HT1080 (cell line): ENCODE results near the gene SRGAP3. TPM values are rescaled to one million over a fixed set of nuclear protein-coding genes. Genes with fewer than 3 reads are reported as not detected.

Source experiments
- DNase-seq: peaks from one replicate; pipeline ENCODE4 v3.0.0-alpha.2; 2015; ENCODE audit warnings: low read depth
- total RNA-seq: library from RNA; depleted of rRNA; stranded (reverse); fragments of >200 nt; shearing (Covaris generic); gene quantifications from 2 replicates; pipeline ENCODE4 v1.2.3, GENCODE V29; 2014

Gene SRGAP3
- total RNA-seq, 1 experiment from 2014 or later: 0.69 TPM

- DNase-seq: no peak
Observed at GRCh38 chr3:9022305-9023225, 226.9 kb downstream of the SRGAP3 start.

DNA sequence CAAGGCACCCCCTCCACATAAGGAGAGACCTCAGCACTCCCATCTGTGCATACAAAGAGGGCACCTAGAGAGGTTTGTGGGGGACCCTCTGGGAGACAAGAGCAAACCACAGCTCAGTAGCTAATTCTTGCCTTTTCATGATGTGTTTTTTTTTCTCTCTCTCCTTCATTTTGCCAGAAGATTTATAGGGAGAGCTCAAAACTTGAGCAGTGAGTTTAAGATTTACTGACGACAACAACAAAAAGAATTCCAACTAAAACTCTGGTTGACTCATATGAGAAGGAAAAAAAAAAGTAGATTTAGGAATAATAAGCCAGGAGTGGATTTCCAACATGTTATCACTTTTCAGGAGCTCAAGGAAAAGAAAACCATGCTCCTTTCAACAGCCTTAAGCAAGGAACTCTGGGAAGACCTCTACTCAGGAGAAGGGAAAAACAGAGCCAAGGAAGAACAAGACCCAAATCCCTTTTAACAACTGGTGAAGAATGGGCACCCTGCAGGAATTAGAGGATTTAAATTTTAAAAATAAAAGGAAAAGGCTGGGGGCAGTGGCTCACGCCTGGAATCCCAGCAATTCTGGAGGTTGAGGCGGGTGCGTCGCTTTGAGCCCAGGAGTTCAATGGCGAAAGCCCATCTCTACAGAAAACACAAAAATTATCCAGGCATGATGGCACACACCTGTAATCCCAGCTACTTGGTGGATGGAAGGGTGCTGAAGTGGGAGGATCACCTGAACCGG lies 228.0 kb downstream of the SRGAP3 start:
- DNase-seq: no peak

- DNase-seq: no peak
Observed at GRCh38 chr3:9020426-9020825, 229.0 kb downstream of the SRGAP3 start.

DNA sequence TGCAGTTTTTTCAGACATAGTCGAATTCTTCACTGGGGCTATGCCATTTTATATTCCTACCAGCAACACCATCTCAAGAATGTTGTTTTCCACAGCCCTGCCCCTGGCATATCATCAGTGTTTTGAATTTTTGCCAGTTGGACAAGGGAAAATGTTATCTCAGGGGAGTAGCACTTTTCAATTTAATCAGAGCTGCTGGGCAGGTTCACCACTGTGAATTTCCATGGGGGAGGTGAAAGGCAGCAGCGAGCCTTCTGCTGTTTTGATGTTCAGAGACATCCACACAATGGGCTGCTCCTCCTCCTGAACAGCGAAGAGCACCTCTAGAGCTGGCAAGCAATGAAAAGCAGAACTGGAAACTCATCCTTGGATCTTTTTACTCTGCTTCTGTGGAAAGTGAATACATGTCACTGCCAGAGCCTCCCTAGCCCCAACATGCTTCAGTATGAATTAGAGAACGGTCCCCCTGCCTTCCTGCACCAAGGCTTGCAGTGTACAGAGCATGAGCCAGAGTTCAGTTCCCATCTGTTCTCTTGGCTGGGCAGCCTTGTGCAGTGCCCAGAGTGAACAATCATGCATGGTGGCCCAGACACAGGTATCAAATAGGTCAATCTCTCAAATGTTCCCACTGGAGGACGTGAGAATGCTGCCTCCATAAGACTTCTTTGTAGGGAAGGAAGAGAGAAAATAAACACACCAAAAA lies 230.0 kb downstream of the SRGAP3 start:
- no peak for DNase-seq

DNA sequence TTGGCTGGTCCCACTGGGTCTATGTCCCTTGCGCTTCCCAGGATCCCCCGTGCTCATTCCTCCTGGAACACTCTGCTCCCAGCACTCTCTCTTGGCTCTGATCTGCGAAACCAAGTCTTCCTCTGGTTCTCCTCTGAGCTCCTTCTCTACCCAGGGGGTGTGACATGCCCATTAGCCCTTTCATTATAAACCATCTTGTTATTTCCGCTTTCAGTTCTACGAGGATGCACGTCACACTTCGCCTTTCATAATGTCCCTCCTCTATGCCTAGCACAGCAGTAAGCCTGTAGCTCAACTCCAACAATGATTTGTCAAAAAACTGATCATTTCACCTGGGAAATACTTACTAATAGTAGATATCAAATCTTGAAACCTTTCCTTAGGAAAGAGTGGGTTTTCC lies 234.2 kb downstream of the SRGAP3 start:
- no peak for DNase-seq

GRCh38 chr3:9013782-9014563 lies 235.5 kb downstream of the SRGAP3 start:
- DNase-seq: peak; percentile 28

DNA sequence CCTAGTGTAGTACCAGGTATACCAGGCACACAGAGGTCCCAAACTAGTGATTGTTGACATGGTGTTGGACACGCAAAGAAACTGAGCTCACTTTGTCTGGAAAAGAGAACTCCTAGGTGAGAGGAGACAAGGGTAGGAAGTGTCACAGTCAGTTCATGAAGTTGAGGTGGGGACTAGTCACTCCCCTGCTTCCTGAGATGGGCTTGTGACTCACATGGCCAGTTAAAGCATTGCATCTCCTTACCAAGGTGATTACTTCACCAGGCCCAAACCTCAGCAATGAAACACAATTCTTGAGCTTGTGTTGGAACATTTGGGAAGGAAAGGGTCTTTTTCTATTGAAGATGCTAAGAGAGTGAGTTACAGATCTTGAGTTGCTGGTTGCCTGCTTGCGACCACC lies 236.9 kb downstream of the SRGAP3 start:
- DNase-seq: no peak

GRCh38 chr3:9009976-9010545 lies 239.4 kb downstream of the SRGAP3 start:
- DNase-seq: no peak

DNA sequence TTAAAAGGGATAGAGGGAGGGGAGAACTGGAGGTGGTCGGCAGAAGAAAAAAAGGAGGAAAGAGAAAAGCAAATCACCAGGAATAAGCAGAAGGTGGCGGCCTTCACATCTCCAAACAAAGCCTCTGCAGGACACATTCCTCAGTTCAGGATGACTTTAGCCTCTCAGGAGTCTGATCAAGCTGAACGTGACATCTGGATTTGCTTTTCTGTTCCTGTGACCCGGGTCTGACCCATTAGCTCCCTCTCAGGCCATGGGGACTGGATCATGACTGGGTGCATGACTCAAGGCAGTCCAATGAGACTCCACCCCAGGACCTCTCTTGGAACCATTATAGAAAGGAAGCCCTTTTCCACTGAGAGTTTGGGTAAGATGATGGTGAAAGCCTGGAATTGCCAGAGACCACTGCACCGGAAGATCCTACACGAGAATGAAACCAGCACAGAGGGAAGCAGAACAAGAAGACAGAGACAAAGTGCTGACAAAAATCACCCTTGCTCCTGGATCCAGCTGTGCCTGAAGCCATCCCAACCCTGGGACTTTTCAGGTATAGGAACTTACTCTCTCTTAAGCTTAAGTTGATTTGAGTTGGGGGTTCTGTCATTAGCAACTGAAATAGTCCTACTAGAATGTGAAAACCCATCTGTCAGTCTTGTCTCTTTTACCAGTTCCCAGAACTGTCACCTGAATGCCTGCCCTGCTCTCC lies 240.7 kb downstream of the SRGAP3 start:
- no peak for DNase-seq

GRCh38 chr3:9007928-9008327 lies 241.5 kb downstream of the SRGAP3 start:
- DNase-seq: no peak

DNA sequence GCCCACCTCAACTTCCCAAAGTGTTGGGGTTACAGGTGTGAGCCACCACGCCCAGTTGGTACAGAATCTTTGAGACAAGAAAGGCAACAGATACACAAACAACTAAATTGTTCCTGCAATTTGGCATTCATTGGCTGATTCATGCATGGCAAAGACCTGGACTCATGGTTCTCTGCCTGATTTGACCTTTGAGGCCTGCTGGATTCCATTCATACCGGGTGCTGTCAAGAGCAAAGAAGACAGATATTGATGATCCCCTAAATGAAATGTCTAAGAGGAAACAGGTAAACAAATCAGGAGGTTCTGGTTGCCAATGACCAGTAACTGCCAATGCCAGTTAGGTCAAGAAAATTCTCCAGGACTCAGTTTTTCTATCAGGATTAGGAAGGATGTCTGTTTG lies 242.2 kb downstream of the SRGAP3 start:
- no peak for DNase-seq

DNA sequence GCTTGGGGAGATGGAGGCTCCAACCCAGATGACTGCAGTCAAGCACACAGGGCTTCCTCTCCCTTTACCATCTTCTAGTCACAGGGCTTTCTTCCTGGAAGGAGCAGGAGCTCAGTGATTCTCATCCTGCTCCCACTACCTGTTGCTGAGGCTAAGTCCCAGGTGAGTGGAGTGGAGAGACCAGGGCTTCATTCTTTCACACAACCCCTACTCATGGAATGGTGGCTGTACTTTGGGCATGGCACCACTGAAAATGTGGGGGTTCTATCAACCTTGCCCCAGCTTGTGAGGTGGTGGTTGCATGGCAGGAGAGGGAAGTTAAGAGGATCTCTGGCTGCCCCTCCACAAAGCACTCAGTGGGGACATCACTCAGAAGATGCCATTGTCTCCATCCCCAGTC lies 249.4 kb downstream of the SRGAP3 start:
- no peak for DNase-seq

- DNase-seq: no peak
Observed at GRCh38 chr3:8997151-8997550, 252.3 kb downstream of the SRGAP3 start.

DNA sequence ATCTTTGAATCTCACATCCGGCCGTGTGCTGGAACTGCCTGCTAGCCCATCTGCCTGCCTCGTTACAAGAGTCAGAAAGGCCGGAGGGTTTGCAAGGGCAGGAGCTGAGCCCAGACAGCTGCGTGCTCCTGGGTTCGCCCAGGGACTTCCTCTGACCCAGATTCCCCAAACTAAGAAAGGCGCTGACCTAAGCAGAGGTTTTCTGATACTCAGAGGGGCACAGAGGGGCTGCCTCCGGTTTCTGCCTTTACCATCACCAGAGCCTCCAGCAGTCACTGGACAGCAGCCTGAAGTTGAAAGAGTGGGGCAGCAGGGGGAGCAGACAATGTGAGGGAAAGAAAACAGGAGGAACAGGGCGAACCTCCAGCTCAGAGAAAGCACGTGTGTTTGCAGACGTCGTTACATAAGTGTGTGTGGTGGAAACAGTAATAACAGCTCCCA lies 252.7 kb downstream of the SRGAP3 start:
- peak; percentile 43 for DNase-seq

GRCh38 chr3:8996216-8996615 lies 253.2 kb downstream of the SRGAP3 start:
- no peak for DNase-seq

GRCh38 chr3:8994226-8994625 lies 255.2 kb downstream of the SRGAP3 start:
- no peak for DNase-seq

- DNase-seq: no peak
Observed at GRCh38 chr3:8993331-8993730, 256.1 kb downstream of the SRGAP3 start.

DNA sequence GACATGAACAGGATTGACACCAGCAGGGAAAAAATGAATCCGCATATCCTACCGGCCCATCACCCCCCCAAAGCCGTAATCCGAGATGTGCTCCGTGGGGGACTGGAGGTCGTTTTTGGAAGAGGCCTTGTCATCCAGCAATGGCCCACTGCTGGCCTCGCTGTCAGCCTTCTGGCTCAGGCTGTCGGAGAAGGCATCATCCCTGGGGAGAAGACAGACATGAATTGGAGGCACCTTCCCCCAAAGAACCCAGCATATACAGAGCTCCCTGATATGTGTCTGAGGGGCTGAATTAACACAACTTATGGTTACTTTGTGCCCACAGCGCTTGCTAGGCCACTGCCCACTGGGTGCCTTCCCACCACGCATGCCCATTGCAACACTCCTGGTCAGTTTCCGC lies 256.6 kb downstream of the SRGAP3 start:
- no peak for DNase-seq

DNA sequence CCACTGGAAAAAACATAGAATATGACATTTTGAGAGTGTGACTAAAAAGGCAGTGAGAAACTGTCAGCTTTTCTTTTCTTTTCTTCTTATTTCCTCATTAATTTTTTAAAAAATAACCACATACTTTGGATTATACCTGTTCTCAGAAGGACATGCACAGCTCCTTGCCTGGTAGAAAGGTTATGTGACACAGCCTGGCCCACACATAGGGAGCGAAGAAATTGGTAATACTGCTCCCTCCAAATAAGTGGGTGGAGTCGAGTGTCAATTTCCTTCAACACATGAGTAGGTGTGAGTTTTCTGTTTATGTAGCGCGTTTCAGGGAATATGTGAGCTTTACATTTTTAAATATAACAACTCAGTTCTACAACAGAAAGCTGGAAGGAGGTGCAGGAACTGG lies 257.2 kb downstream of the SRGAP3 start:
- no peak for DNase-seq
